ENCODE data around the gene TREM2. TPM values are rescaled to one million over a fixed set of nuclear protein-coding genes. Genes with fewer than 3 reads are reported as not detected.
"Not testable (repeated sequence)": the region's sequence is repeated elsewhere in the genome, so short reads cannot be mapped to it uniquely, and the experiment has no call there.

Gene TREM2
- total RNA-seq, 1 experiment from 2014 or later = not detected

DNA sequence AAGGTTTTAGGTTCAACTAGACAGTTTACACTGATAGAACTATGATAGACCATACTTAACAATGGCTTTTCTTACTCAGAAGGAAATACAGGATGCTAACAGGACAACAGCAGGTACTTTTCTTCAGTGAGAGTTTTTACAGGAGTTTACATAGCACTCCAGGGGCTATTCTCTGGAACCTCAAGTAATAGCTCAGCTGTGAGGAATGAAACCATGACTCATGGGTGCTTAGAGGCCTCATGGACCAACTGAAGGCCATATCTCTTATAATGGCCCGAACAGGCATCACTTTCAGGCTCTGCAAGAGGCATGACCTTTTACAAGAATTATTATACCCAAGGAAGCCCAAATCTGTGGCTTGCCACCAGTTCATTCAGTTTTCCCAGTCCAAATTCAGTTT lies 40.5 kb downstream of the TREM2 start:
- in situ Hi-C loops (cut with HindIII; ENCODE audit: low pct_unique_long_range_greater_than_20kb, low sequenced_read_pairs) = no loop called here
- no peak for DNase-seq (ENCODE audit: low read depth, low spot score)

DNA sequence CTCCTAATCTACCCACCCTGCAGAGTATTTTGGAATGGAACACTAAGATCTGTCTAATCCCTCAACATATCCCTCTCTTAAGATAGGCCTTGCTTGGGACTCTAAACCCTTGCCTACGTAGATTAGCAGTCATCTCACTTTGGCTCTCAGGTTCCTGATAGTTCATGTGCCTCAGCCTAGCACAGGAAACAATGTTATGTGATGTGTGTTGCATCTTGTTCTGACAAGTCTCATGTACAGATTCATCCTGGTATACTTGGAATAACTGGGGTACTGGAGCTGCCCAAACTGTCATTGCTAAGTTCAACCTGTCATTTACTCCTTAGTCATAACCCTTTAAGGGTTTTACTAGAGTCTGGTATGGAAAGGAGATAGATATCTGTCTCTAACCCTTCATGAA lies 42.9 kb downstream of the TREM2 start:
- in situ Hi-C loops (cut with HindIII; ENCODE audit: low pct_unique_long_range_greater_than_20kb, low sequenced_read_pairs) = no loop called here
- no peak for DNase-seq (ENCODE audit: low read depth, low spot score)

DNA sequence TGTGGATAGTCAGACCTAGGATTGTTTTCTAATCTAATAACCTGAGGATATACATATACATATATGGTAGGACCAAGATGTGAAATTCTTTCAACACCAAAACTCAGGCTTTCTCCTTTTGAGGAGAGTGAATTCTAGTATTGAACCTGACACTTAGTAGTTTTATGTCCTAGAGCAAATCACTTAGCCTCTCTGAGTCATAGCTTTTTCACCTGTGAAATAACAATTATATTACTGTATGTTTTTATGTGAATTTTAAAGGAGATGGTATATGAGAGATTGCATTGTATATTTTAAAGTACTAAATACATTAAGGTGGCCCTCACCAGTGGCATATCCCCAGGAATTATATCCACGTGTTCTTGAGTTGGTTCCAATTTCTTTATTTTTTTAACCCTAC lies 43.4 kb downstream of the TREM2 start:
- in situ Hi-C loops (cut with HindIII; ENCODE audit: low pct_unique_long_range_greater_than_20kb, low sequenced_read_pairs) = no loop called here
- DNase-seq (ENCODE audit: low read depth, low spot score) = no peak

DNA sequence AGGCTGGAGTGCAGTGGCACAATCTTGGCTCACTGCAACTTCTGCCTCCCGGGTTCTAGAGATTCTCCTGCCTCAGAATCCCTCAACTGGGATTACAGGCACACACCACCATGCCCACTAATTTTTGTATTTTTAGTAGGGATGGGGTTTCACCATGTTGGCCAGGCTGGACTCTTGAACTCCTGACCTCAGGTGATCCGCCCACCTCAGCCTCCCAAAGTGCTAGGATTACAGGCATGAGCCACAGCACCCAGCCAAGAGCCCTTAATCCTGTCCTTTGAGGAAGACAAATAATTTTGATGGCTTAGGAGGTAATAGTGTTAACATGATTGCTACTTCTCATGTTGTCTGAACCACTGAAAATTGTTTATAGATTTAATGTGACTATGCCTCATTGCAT lies 47.9 kb downstream of the TREM2 start:
- DNase-seq (ENCODE audit: low read depth, low spot score); in situ Hi-C loops (cut with HindIII; ENCODE audit: low pct_unique_long_range_greater_than_20kb, low sequenced_read_pairs): not testable (repeated sequence)

DNA sequence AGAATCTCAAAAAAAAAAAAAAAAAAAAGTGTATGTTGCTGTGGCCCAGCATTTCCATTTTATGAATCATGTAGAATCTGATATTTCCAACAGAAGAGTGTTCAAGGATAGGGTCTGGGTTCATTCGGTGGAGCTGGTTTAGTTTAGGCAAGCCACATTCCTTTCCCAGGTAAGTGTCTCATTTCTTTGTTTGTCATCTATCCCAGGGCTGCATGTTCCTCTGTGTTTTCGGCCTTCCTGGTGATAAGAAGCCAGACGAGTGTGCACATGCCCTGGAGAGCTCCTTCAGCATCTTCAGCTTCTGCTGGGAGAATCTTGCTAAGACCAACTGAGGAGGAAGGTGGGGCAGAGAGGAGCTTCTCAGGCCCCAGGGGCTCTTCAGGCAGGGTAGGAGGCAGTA lies 51.9 kb downstream of the TREM2 start:
- no peak for DNase-seq (ENCODE audit: low read depth, low spot score)

More for the DNA sequence above, 51.9 kb downstream of the TREM2 start:
- in situ Hi-C loops (cut with HindIII; ENCODE audit: low pct_unique_long_range_greater_than_20kb, low sequenced_read_pairs) = no loop called here

Other genes starting within 250 kb of the TREM2 start
- 0.08 and 0.16 TPM in 2 replicates for gene UNC5CL, start 123.9 kb downstream of the TREM2 start, total RNA-seq (2014; rRNA removed; shearing (Covaris generic))
- gene TSPO2, start 120.6 kb downstream of the TREM2 start, total RNA-seq (2014; rRNA removed; shearing (Covaris generic)) = not detected in 2 replicates
- gene APOBEC2, start 109.9 kb downstream of the TREM2 start, total RNA-seq (2014; rRNA removed; shearing (Covaris generic)) = not detected in 2 replicates
- gene OARD1, start 90.8 kb downstream of the TREM2 start, total RNA-seq (2014; rRNA removed; shearing (Covaris generic)) = 20.2 and 23.4 TPM in 2 replicates
- 10.6 and 11.6 TPM in 2 replicates for gene NFYA, start 90.1 kb downstream of the TREM2 start, total RNA-seq (2014; rRNA removed; shearing (Covaris generic))
- gene TREML1, start 8.8 kb downstream of the TREM2 start, total RNA-seq (2014; rRNA removed; shearing (Covaris generic)) = not detected in 2 replicates
- not detected in 2 replicates for gene TREML2, start 38.0 kb upstream of the TREM2 start, total RNA-seq (2014; rRNA removed; shearing (Covaris generic))
- gene TREML4, start 65.2 kb upstream of the TREM2 start, total RNA-seq (2014; rRNA removed; shearing (Covaris generic)) = not detected in 2 replicates
- gene TREM1, start 123.6 kb upstream of the TREM2 start, total RNA-seq (2014; rRNA removed; shearing (Covaris generic)) = not detected in 2 replicates
- not detected in 2 replicates for gene NCR2, start 172.5 kb upstream of the TREM2 start, total RNA-seq (2014; rRNA removed; shearing (Covaris generic))

Measured in SK-MEL-5 (cell line).